MCF 10A (cell line): ENCODE measurements around the gene ALG8. TPM values are rescaled to one million over a fixed set of nuclear protein-coding genes. Genes with fewer than 3 reads are reported as not detected.
A peak's percentile ranks its signal among the peaks of the same experiment; 100 is the strongest.
"Not testable (repeated sequence)": the region's sequence is repeated elsewhere in the genome, so short reads cannot be mapped to it uniquely, and the experiment has no call there.

Experiments
- BruUV-seq: library from RNA; stranded (reverse); fragments of 400-500 nt; replicated peaks from 2 replicates; lab custom pipeline; 2021; lab: Mats Ljungman, UMichigan
- CTCF ChIA-PET: fragments of 300-600 bp; sonication (Branson Sonifier 250); formaldehyde crosslinking; extraction: SDS; loops from one replicate; lab custom pipeline; 2021; ENCODE audit warnings: antibody characterized with exemption, inconsistent platforms; lab: Yijun Ruan, JAX
- POLR2A ChIA-PET: fragments of 300-600, 350-650 bp; sonication (Branson Sonifier 250); formaldehyde crosslinking; extraction: SDS; loops from one replicate; lab custom pipeline; 2020; ENCODE audit warnings: antibody characterized with exemption, inconsistent platforms; lab: Yijun Ruan, JAX
- DNase-seq: peaks from one replicate; pipeline ENCODE4 v3.0.0-alpha.2; 2018; ENCODE audit not compliant: unreplicated experiment
- H3K27ac Mint-ChIP-seq: one replicate; pipeline ENCODE4 v1.8.0; 2022; ENCODE audit warnings: mild to moderate bottlenecking, low read depth, mixed read lengths; ENCODE audit not compliant: unreplicated experiment
- H3K27me3 Mint-ChIP-seq: one replicate; pipeline ENCODE4 v1.8.0; 2022; ENCODE audit warnings: mixed read lengths; ENCODE audit not compliant: insufficient read depth, unreplicated experiment
- H3K36me3 Mint-ChIP-seq: one replicate; pipeline ENCODE4 v1.8.0; 2022; ENCODE audit warnings: mild to moderate bottlenecking, moderate library complexity, mixed read lengths; ENCODE audit not compliant: insufficient read depth, unreplicated experiment
- H3K4me1 Mint-ChIP-seq: one replicate; pipeline ENCODE4 v1.8.0; 2022; ENCODE audit warnings: mixed read lengths; ENCODE audit not compliant: insufficient read depth, unreplicated experiment
- H3K4me3 Mint-ChIP-seq: one replicate; pipeline ENCODE4 v1.8.0; 2022; ENCODE audit warnings: mild to moderate bottlenecking, moderate library complexity, mixed read lengths; ENCODE audit not compliant: unreplicated experiment
- H3K9me3 Mint-ChIP-seq: one replicate; pipeline ENCODE4 v1.8.0; 2022; ENCODE audit warnings: mixed read lengths; ENCODE audit not compliant: unreplicated experiment
- CTCF ChIP-seq: fragments of 200-600 bp; IDR thresholded peaks from one replicate; pipeline ENCODE4 v1.8.0; 2022; ENCODE audit warnings: antibody characterized with exemption, mild to moderate bottlenecking; ENCODE audit not compliant: unreplicated experiment
- intact Hi-C: fragments of 100-400 bp; cut with micrococcal nuclease; formaldehyde crosslinking; loops from 2 replicates; pipeline ENCODE4 v1.14.1; 2022
- total RNA-seq: library from RNA; stranded (reverse); gene quantifications from 2 replicates; pipeline ENCODE4 v1.2.3, GENCODE V29; 2022

ALG8 gene
- total RNA-seq, 1 experiment from 2014 or later, result 37.2 TPM

- TF ChIP-seq CTCF, result no peak
- Mint-ChIP-seq H3K9me3 (no peaks in the 10 kb centered on the region), H3K27ac (no peak overlapping the region), H3K27me3 (no peaks in the 10 kb centered on the region), H3K4me3 (no peak overlapping the region), H3K36me3 (peaks cover 13% of the 10 kb centered on the region), H3K4me1 (peaks cover 5% of the 10 kb centered on the region)
- no peak for DNase-seq
- POLR2A ChIA-PET, result interaction anchor here (0.6 to 1.3 kb wide), 3 partner anchors 11 to 33 kb away, joined by 3 to 4 read pairs (median 3); no protein-coding TSS in a partner anchor
- no TSS peak for BruUV-seq
- CTCF ChIA-PET, result interaction anchor here (1.3 kb wide), 1 partner anchor 17 kb away, joined by 3 read pairs; no protein-coding TSS in a partner anchor
- intact Hi-C loops, result no loop called here
Measured at GRCh38 chr11:78062671-78063070, 76.8 kb downstream of the ALG8 start.

GRCh38 chr11:78061921-78062311, 77.5 kb downstream of the ALG8 start:
- intact Hi-C loops, result no loop called here
- Mint-ChIP-seq H3K36me3 (peaks cover 6% of the 10 kb centered on the region), H3K27me3 (no peaks in the 10 kb centered on the region), H3K27ac (no peak overlapping the region), H3K4me1 (peaks cover 5% of the 10 kb centered on the region), H3K4me3 (no peak overlapping the region), H3K9me3 (no peaks in the 10 kb centered on the region)
- no TSS peak for BruUV-seq
- no peak for TF ChIP-seq CTCF
- POLR2A ChIA-PET, result interaction anchor here (0.6 to 1.3 kb wide), 2 partner anchors 10 to 15 kb away, joined by 4 read pairs; no protein-coding TSS in a partner anchor
- DNase-seq, result peak; percentile 30
- CTCF ChIA-PET, result interaction anchor here (0.7 to 1.3 kb wide), 3 partner anchors 9 to 83 kb away, joined by 3 to 6 read pairs (median 3); no protein-coding TSS in a partner anchor

- CTCF ChIA-PET, result interaction anchor here (0.7 to 1.6 kb wide), 4 partner anchors 9 to 84 kb away, joined by 3 to 6 read pairs (median 3); no protein-coding TSS in a partner anchor
- intact Hi-C loops, result no loop called here
- Mint-ChIP-seq H3K27me3 (no peaks in the 10 kb centered on the region), H3K9me3 (no peaks in the 10 kb centered on the region), H3K27ac (peak overlapping the region; percentile 23), H3K4me3 (no peak overlapping the region), H3K4me1 (peaks cover 6% of the 10 kb centered on the region), H3K36me3 (peaks cover 6% of the 10 kb centered on the region)
- no peak for TF ChIP-seq CTCF
- no peak for DNase-seq
- POLR2A ChIA-PET, result interaction anchor here (0.6 to 1.3 kb wide), 3 partner anchors 10 to 16 kb away, joined by 3 to 4 read pairs (median 4); no protein-coding TSS in a partner anchor
- no TSS peak for BruUV-seq
Measured at GRCh38 chr11:78061088-78061920, 78.1 kb downstream of the ALG8 start.

- no TSS peak for BruUV-seq
- peaks cover 9% of the 10 kb centered on the region for H3K4me1 Mint-ChIP-seq
- no peaks in the 10 kb centered on the region for H3K9me3 Mint-ChIP-seq
- peak overlapping the region; percentile 23 for H3K27ac Mint-ChIP-seq
- POLR2A ChIA-PET, result interaction anchor here (0.7 to 1.1 kb wide), 2 partner anchors 13 to 48 kb away, joined by 3 read pairs; no protein-coding TSS in a partner anchor
- DNase-seq, result no peak
- no peaks in the 10 kb centered on the region for H3K27me3 Mint-ChIP-seq
- CTCF ChIA-PET, result interaction anchor here (0.6 to 1.6 kb wide), 2 partner anchors 10 to 15 kb away, joined by 3 read pairs; no protein-coding TSS in a partner anchor
- H3K36me3 Mint-ChIP-seq, result peaks cover 6% of the 10 kb centered on the region
- no peak overlapping the region for H3K4me3 Mint-ChIP-seq
- no peak for TF ChIP-seq CTCF
- intact Hi-C loops, result no loop called here
Measured at GRCh38 chr11:78060533-78060932, 78.9 kb downstream of the ALG8 start.

- ChIA-PET POLR2A (interaction anchor here (0.6 to 0.7 kb wide), 2 partner anchors 47 to 61 kb away, joined by 3 read pairs; no protein-coding TSS in a partner anchor), CTCF (interaction anchor here (0.6 to 1.6 kb wide), 2 partner anchors 14 to 30 kb away, joined by 3 read pairs; no protein-coding TSS in a partner anchor)
- H3K9me3 Mint-ChIP-seq, H3K36me3 Mint-ChIP-seq, H3K4me1 Mint-ChIP-seq, intact Hi-C loops, BruUV-seq, H3K27me3 Mint-ChIP-seq, H3K27ac Mint-ChIP-seq, H3K4me3 Mint-ChIP-seq: not testable (repeated sequence)
- DNase-seq, result peak; percentile 33
Measured at GRCh38 chr11:78059749-78060328, 79.6 kb downstream of the ALG8 start.
